Measurements from ENCODE around the gene ARHGAP4.

The ARHGAP4 gene

GRCh38 chrX:153928846-153929245 is 2.8 kb upstream of the ARHGAP4 start:
- no peak overlapping the region for H3K4me3 ChIP-seq (ENCODE audit: low read depth, low read length)

GRCh38 chrX:153927922-153928760 is 2.1 kb upstream of the ARHGAP4 start:
- H3K4me3 ChIP-seq (ENCODE audit: low read depth, low read length): peak overlapping the region; percentile 41

GRCh38 chrX:153927672-153927921 is 1.5 kb upstream of the ARHGAP4 start:
- peak overlapping the region; percentile 41 for H3K4me3 ChIP-seq (ENCODE audit: low read depth, low read length)

GRCh38 chrX:153926858-153927671 is 1.0 kb upstream of the ARHGAP4 start:
- peak overlapping the region; percentile 41 for H3K4me3 ChIP-seq (ENCODE audit: low read depth, low read length)

GRCh38 chrX:153926552-153926857 is 441 bp upstream of the ARHGAP4 start:
- H3K4me3 ChIP-seq (ENCODE audit: low read depth, low read length): peak overlapping the region; percentile 8

- peak overlapping the region; percentile 34 for H3K4me3 ChIP-seq (ENCODE audit: low read depth, low read length)
Observed at GRCh38 chrX:153925387-153925738, 701 bp downstream of the ARHGAP4 start.

GRCh38 chrX:153924149-153924861 is 1.8 kb downstream of the ARHGAP4 start:
- no peak overlapping the region for H3K4me3 ChIP-seq (ENCODE audit: low read depth, low read length)

GRCh38 chrX:153922932-153923857 is 2.9 kb downstream of the ARHGAP4 start:
- no peak overlapping the region for H3K4me3 ChIP-seq (ENCODE audit: low read depth, low read length)

- no peak overlapping the region for H3K4me3 ChIP-seq (ENCODE audit: low read depth, low read length)
Observed at GRCh38 chrX:153921511-153922446, 4.3 kb downstream of the ARHGAP4 start.

GRCh38 chrX:153921070-153921469 is 5.0 kb downstream of the ARHGAP4 start:
- no peak overlapping the region for H3K4me3 ChIP-seq (ENCODE audit: low read depth, low read length)

GRCh38 chrX:153920546-153920945 is 5.5 kb downstream of the ARHGAP4 start:
- no peak overlapping the region for H3K4me3 ChIP-seq (ENCODE audit: low read depth, low read length)

- no peak overlapping the region for H3K4me3 ChIP-seq (ENCODE audit: low read depth, low read length)
Observed at GRCh38 chrX:153919281-153919680, 6.8 kb downstream of the ARHGAP4 start.

GRCh38 chrX:153917869-153918268 is 8.2 kb downstream of the ARHGAP4 start:
- no peak overlapping the region for H3K4me3 ChIP-seq (ENCODE audit: low read depth, low read length)

- no peak overlapping the region for H3K4me3 ChIP-seq (ENCODE audit: low read depth, low read length)
Observed at GRCh38 chrX:153913701-153914100, 12.4 kb downstream of the ARHGAP4 start.

GRCh38 chrX:153913211-153913610 is 12.9 kb downstream of the ARHGAP4 start:
- no peak overlapping the region for H3K4me3 ChIP-seq (ENCODE audit: low read depth, low read length)

GRCh38 chrX:153911798-153912197 is 14.3 kb downstream of the ARHGAP4 start:
- no peak overlapping the region for H3K4me3 ChIP-seq (ENCODE audit: low read depth, low read length)

- H3K4me3 ChIP-seq (ENCODE audit: low read depth, low read length): no peak overlapping the region
Observed at GRCh38 chrX:153910446-153910845, 15.6 kb downstream of the ARHGAP4 start.

GRCh38 chrX:153909980-153910360 is 16.1 kb downstream of the ARHGAP4 start:
- H3K4me3 ChIP-seq (ENCODE audit: low read depth, low read length): no peak overlapping the region

GRCh38 chrX:153909024-153909979 is 16.8 kb downstream of the ARHGAP4 start:
- H3K4me3 ChIP-seq (ENCODE audit: low read depth, low read length): no peak overlapping the region
